OCI-LY3 (cell line): ENCODE data around the gene ACTA2.

Experiments
- H2AFZ ChIP-seq: fragments of 200-600, 300-600 bp; shearing (Covaris generic); 2 replicates; pipeline ENCODE4 v1.6.0; 2014; ENCODE audit warnings: antibody characterized with exemption, low read depth, low read length
- H3K27ac ChIP-seq: fragments of 200-600, 300-600 bp; sonication (generic); 2 replicates; pipeline ENCODE4 v1.5.1; 2014; ENCODE audit warnings: mild to moderate bottlenecking, low read length, moderate library complexity, mixed read lengths
- H3K27me3 ChIP-seq: fragments of 200-600, 300-600 bp; sonication (generic); 2 replicates; pipeline ENCODE4 v1.6.1; 2014; ENCODE audit warnings: low read depth, low read length, mixed read lengths
- H3K36me3 ChIP-seq: fragments of 200-600, 300-600 bp; sonication (generic); replicated peaks from 2 replicates; pipeline ENCODE3; 2014; ENCODE audit warnings: low read depth, low read length, mixed read lengths
- H3K4me1 ChIP-seq: fragments of 300-600, 200-600 bp; sonication (generic); 2 replicates; pipeline ENCODE4 v1.6.1; 2014; ENCODE audit warnings: low read length, mixed read lengths
- H3K4me2 ChIP-seq: fragments of 200-600, 300-600 bp; sonication (generic); 2 replicates; pipeline ENCODE4 v1.6.1; 2014; ENCODE audit warnings: low read length, mixed read lengths
- H3K4me3 ChIP-seq: fragments of 300-600, 200-600 bp; sonication (generic); 2 replicates; pipeline ENCODE4 v1.5.1; 2014; ENCODE audit warnings: antibody characterized with exemption, mild to moderate bottlenecking, low read length, moderate library complexity
- H3K79me2 ChIP-seq: fragments of 300-600, 200-600 bp; shearing (Covaris generic); 2 replicates; pipeline ENCODE4 v1.6.1; 2014; ENCODE audit warnings: mild to moderate bottlenecking, low read length, mixed read lengths
- H3K9ac ChIP-seq: fragments of 300-600, 200-600 bp; shearing (Covaris generic); 2 replicates; pipeline ENCODE4 v1.6.0; 2014; ENCODE audit warnings: mild to moderate bottlenecking, low read length, moderate library complexity
- H3K9me3 ChIP-seq: fragments of 200-600, 300-600 bp; shearing (Covaris generic); 2 replicates; pipeline ENCODE4 v1.6.1; 2014; ENCODE audit warnings: low read length, mixed read lengths; ENCODE audit not compliant: insufficient read depth
- H4K20me1 ChIP-seq: fragments of 200-600, 300-600 bp; sonication (generic); 2 replicates; pipeline ENCODE4 v1.6.1; 2016; ENCODE audit warnings: low read length, mixed read lengths; ENCODE audit not compliant: insufficient read depth
- CTCF ChIP-seq: fragments of 200-600, 300-600 bp; sonication (generic); IDR thresholded peaks from 2 replicates; pipeline ENCODE4 v1.5.1; 2014; ENCODE audit warnings: antibody characterized with exemption, low read length, low read depth
- EZH2phosphoT487 ChIP-seq: fragments of 200-600 bp; shearing (Covaris generic); IDR thresholded peaks from 2 replicates; pipeline ENCODE4 v1.6.1; 2018; ENCODE audit warnings: antibody characterized with exemption, mixed run types, low read depth

Gene ACTA2

GRCh38 chr10:88982366-88982765, 29.8 kb upstream of the ACTA2 start:
- TF ChIP-seq EZH2phosphoT487, result no peak
- no peak for TF ChIP-seq CTCF
- no peak overlapping the region for H2AFZ ChIP-seq
- H3K9me3 ChIP-seq, result no peaks in the 10 kb centered on the region
- no peaks in the 10 kb centered on the region for H3K36me3 ChIP-seq
- H3K4me2 ChIP-seq, result no peak overlapping the region
- H3K79me2 ChIP-seq, result no peaks in the 10 kb centered on the region
- no peak overlapping the region for H3K4me3 ChIP-seq
- no peaks in the 10 kb centered on the region for H4K20me1 ChIP-seq
- no peak overlapping the region for H3K9ac ChIP-seq
- H3K27ac ChIP-seq, result no peak overlapping the region
- H3K27me3 ChIP-seq, result no peaks in the 10 kb centered on the region
- peaks cover 3% of the 10 kb centered on the region for H3K4me1 ChIP-seq

- H3K4me1 ChIP-seq, result no peaks in the 10 kb centered on the region
- H3K4me3 ChIP-seq, result no peak overlapping the region
- H3K36me3 ChIP-seq, result no peaks in the 10 kb centered on the region
- H2AFZ ChIP-seq, result no peak overlapping the region
- H4K20me1 ChIP-seq, result no peaks in the 10 kb centered on the region
- no peaks in the 10 kb centered on the region for H3K9me3 ChIP-seq
- H3K27ac ChIP-seq, result no peak overlapping the region
- no peak overlapping the region for H3K4me2 ChIP-seq
- H3K79me2 ChIP-seq, result no peaks in the 10 kb centered on the region
- no peaks in the 10 kb centered on the region for H3K27me3 ChIP-seq
- H3K9ac ChIP-seq, result no peak overlapping the region
- TF ChIP-seq CTCF (no peak), EZH2phosphoT487 (no peak)
Observed at GRCh38 chr10:88981435-88981834, 28.9 kb upstream of the ACTA2 start.

GRCh38 chr10:88980800-88981199, 28.2 kb upstream of the ACTA2 start:
- TF ChIP-seq EZH2phosphoT487 (no peak), CTCF (no peak)
- H3K79me2 ChIP-seq, result no peaks in the 10 kb centered on the region
- no peaks in the 10 kb centered on the region for H4K20me1 ChIP-seq
- no peak overlapping the region for H3K27ac ChIP-seq
- no peak overlapping the region for H3K4me3 ChIP-seq
- H3K4me1 ChIP-seq, result no peaks in the 10 kb centered on the region
- no peak overlapping the region for H3K4me2 ChIP-seq
- H3K36me3 ChIP-seq, result no peaks in the 10 kb centered on the region
- H2AFZ ChIP-seq, result no peak overlapping the region
- no peak overlapping the region for H3K9ac ChIP-seq
- H3K9me3 ChIP-seq, result no peaks in the 10 kb centered on the region
- no peaks in the 10 kb centered on the region for H3K27me3 ChIP-seq

- no peak overlapping the region for H3K4me3 ChIP-seq
- H3K4me2 ChIP-seq, result no peak overlapping the region
- no peak overlapping the region for H3K9ac ChIP-seq
- no peaks in the 10 kb centered on the region for H3K36me3 ChIP-seq
- no peaks in the 10 kb centered on the region for H3K27me3 ChIP-seq
- no peak for TF ChIP-seq CTCF
- no peak for TF ChIP-seq EZH2phosphoT487
- H2AFZ ChIP-seq, result no peak overlapping the region
- H3K4me1 ChIP-seq, result peaks cover 5% of the 10 kb centered on the region; the same call in 1 of the 2 replicates
- H4K20me1 ChIP-seq, result no peaks in the 10 kb centered on the region
- no peaks in the 10 kb centered on the region for H3K79me2 ChIP-seq
- no peaks in the 10 kb centered on the region for H3K9me3 ChIP-seq
- H3K27ac ChIP-seq, result no peak overlapping the region
Observed at GRCh38 chr10:88980247-88980646, 27.7 kb upstream of the ACTA2 start.
